HEK293T (cell line): ENCODE measurements around the gene XIRP1.

Experiments
- CTCF ChIA-PET: fragments of 350-600 bp; formaldehyde crosslinking; extraction: SDS; loops from one replicate; lab custom pipeline; 2021; ENCODE audit warnings: antibody characterized with exemption, inconsistent platforms; lab: Yijun Ruan, JAX
- POLR2A ChIA-PET: fragments of 350-600 bp; formaldehyde crosslinking; extraction: SDS; loops from one replicate; lab custom pipeline; 2020; ENCODE audit warnings: antibody characterized with exemption, inconsistent platforms; lab: Yijun Ruan, JAX
- DNase-seq: peaks from one replicate; pipeline ENCODE4 v3.0.0; 2012; ENCODE audit warnings: mixed read lengths; ENCODE audit errors: extremely low spot score
- ARNT ChIP-seq: fragments of 450-650 bp; IDR thresholded peaks from 2 replicates; pipeline ENCODE4 v1.6.1; 2017; ENCODE audit warnings: mild to moderate bottlenecking
- BHLHE40 ChIP-seq: fragments of 450-650 bp; IDR thresholded peaks from 2 replicates; pipeline ENCODE4 v1.6.1; 2016; ENCODE audit warnings: mild to moderate bottlenecking, moderate library complexity, borderline replicate concordance
- CTBP1 ChIP-seq: fragments of 450-650 bp; IDR thresholded peaks from 2 replicates; pipeline ENCODE4 v1.6.1; 2016; ENCODE audit warnings: borderline replicate concordance
- ELF4 ChIP-seq: fragments of 450-650 bp; IDR thresholded peaks from 2 replicates; pipeline ENCODE4 v1.6.1; 2017; ENCODE audit warnings: antibody characterized with exemption
- FOXA1 ChIP-seq: fragments of 450-650 bp; IDR thresholded peaks from 2 replicates; pipeline ENCODE4 v1.6.1; 2016; ENCODE audit warnings: mild to moderate bottlenecking
- FOXK2 ChIP-seq: fragments of 450-650 bp; IDR thresholded peaks from 2 replicates; pipeline ENCODE4 v1.6.1; 2016; ENCODE audit warnings: mild to moderate bottlenecking
- FOXM1 ChIP-seq: fragments of 450-650 bp; IDR thresholded peaks from 2 replicates; pipeline ENCODE4 v1.6.1; 2017; ENCODE audit warnings: mild to moderate bottlenecking, borderline replicate concordance
- HDGF ChIP-seq: fragments of 450-650 bp; IDR thresholded peaks from 2 replicates; pipeline ENCODE4 v1.6.1; 2017; ENCODE audit warnings: antibody characterized with exemption, borderline replicate concordance
- L3MBTL2 ChIP-seq: fragments of 450-650 bp; conservative IDR thresholded peaks from 2 replicates; pipeline ENCODE4 v1.6.1; 2016; ENCODE audit warnings: mild to moderate bottlenecking
- LEF1 ChIP-seq: fragments of 450-650 bp; IDR thresholded peaks from 2 replicates; pipeline ENCODE4 v1.6.1; 2017; ENCODE audit warnings: mild to moderate bottlenecking, borderline replicate concordance
- NFRKB ChIP-seq: fragments of 450-650 bp; IDR thresholded peaks from 2 replicates; pipeline ENCODE4 v1.6.1; 2016; ENCODE audit warnings: mild to moderate bottlenecking, moderate library complexity
- PKNOX1 ChIP-seq: fragments of 450-650 bp; IDR thresholded peaks from 2 replicates; pipeline ENCODE4 v1.6.1; 2016
- SP1 ChIP-seq: fragments of 450-650 bp; IDR thresholded peaks from 2 replicates; pipeline ENCODE4 v1.6.1; 2017
- SUZ12 ChIP-seq: fragments of 450-650 bp; IDR thresholded peaks from 2 replicates; pipeline ENCODE4 v1.6.1; 2016; ENCODE audit warnings: mild to moderate bottlenecking
- TARDBP ChIP-seq: fragments of 450-650 bp; IDR thresholded peaks from 2 replicates; pipeline ENCODE4 v1.6.1; 2016
- ZNF384 ChIP-seq: fragments of 450-650 bp; IDR thresholded peaks from 2 replicates; pipeline ENCODE4 v1.6.1; 2016

The XIRP1 gene

GRCh38 chr3:39190281-39191025 is 1.9 kb downstream of the XIRP1 start:
- TF ChIP-seq PKNOX1 (no peak), ELF4 (no peak), NFRKB (no peak), FOXA1 (no peak), TARDBP (no peak), SUZ12 (no peak), SP1 (no peak), ZNF384 (no peak), L3MBTL2 (no peak), BHLHE40 (no peak), HDGF (no peak), LEF1 (no peak), FOXM1 (no peak), FOXK2 (no peak)
- ChIA-PET CTCF (interaction anchor here (0.7 to 6.0 kb wide), 8 partner anchors 12 to 101 kb away, joined by 3 to 87 read pairs (median 6); partner anchors contain the start of gene CX3CR1), POLR2A (interaction anchor here (0.7 to 1.0 kb wide), 2 partner anchors 98 to 101 kb away, joined by 4 to 5 read pairs; no protein-coding TSS in a partner anchor)
- no peak for DNase-seq

- DNase-seq = peak; percentile 83
- no peak for TF ChIP-seq FOXA1
- no peak for TF ChIP-seq ZNF384
- TF ChIP-seq BHLHE40 = no peak
- no peak for TF ChIP-seq SP1
- no peak for TF ChIP-seq ARNT
- TF ChIP-seq HDGF = no peak
- TF ChIP-seq FOXK2 = no peak
- TF ChIP-seq LEF1 = no peak
- TF ChIP-seq PKNOX1 = no peak
- TF ChIP-seq TARDBP = no peak
- TF ChIP-seq CTBP1 = no peak
- no peak for TF ChIP-seq ELF4
- TF ChIP-seq SUZ12 = no peak
- CTCF ChIA-PET = interaction anchor here (0.7 to 6.0 kb wide), 9 partner anchors 12 to 102 kb away, joined by 3 to 87 read pairs (median 5); partner anchors contain the start of gene CX3CR1
- POLR2A ChIA-PET = interaction anchor here (0.7 to 1.0 kb wide), 2 partner anchors 99 to 102 kb away, joined by 4 to 5 read pairs; no protein-coding TSS in a partner anchor
These were observed 2.5 kb downstream of the XIRP1 start for GRCh38 chr3:39189959-39190269.

- POLR2A ChIA-PET = interaction anchor here (1.0 kb wide), 1 partner anchor 99 kb away, joined by 4 read pairs; no protein-coding TSS in a partner anchor
- TF ChIP-seq BHLHE40 (no peak), PKNOX1 (no peak), L3MBTL2 (no peak), ELF4 (no peak), TARDBP (no peak), ZNF384 (no peak), LEF1 (no peak)
These were observed 3.0 kb downstream of the XIRP1 start for GRCh38 chr3:39189150-39189958.

GRCh38 chr3:39188271-39189149 is 3.9 kb downstream of the XIRP1 start:
- POLR2A ChIA-PET = no interaction called here
- TF ChIP-seq HDGF (no peak), SUZ12 (no peak), BHLHE40 (no peak), NFRKB (no peak), FOXA1 (no peak), CTBP1 (no peak), PKNOX1 (no peak), ELF4 (no peak), L3MBTL2 (no peak), FOXK2 (no peak), FOXM1 (no peak), LEF1 (no peak), ARNT (no peak), ZNF384 (no peak), SP1 (no peak), TARDBP (no peak)
- CTCF ChIA-PET = interaction anchor here (5.0 to 6.0 kb wide), 2 partner anchors 99 to 103 kb away, joined by 40 to 87 read pairs; no protein-coding TSS in a partner anchor
- no peak for DNase-seq

More at GRCh38 chr3:39189150-39189958, 3.0 kb downstream of the XIRP1 start:
- CTCF ChIA-PET = interaction anchor here (1.0 to 6.0 kb wide), 6 partner anchors 11 to 102 kb away, joined by 3 to 87 read pairs (median 7); no protein-coding TSS in a partner anchor
- no peak for DNase-seq
